Gastrocnemius medialis (tissue), 4 donors: ENCODE measurements around the gene MAP3K7CL.

Experiments
- CTCF ChIP-seq, 5 experiments: fragments of 450-650 bp in 3 of 5; fragments of 200-600 bp in 2 of 5; sonication (generic) in 2 of 5; IDR thresholded peaks in 4 of 5; conservative IDR thresholded peaks in 1 of 5; 1 replicate in 4 of 5; 2 replicates in 1 of 5; pipeline ENCODE4 v1.5.1; 2016 to 2019; ENCODE audit warnings: antibody characterized with exemption in 5 of 5, mild to moderate bottlenecking in 3 of 5, moderate library complexity in 3 of 5
- POLR2A ChIP-seq, 2 donors: fragments of 450-650 bp; IDR thresholded peaks; one replicate each; pipeline ENCODE4 v1.6.1; 2017; ENCODE audit warnings: antibody characterized with exemption in 2 of 2, mild to moderate bottlenecking in 2 of 2, moderate library complexity in 2 of 2

- TF ChIP-seq CTCF (IDR thresholded peaks at IDR 0.05 in 4 of 5, conservative IDR thresholded peaks at IDR 0.05 in 1 of 5) (no peak), POLR2A (IDR thresholded peaks at IDR 0.05) (no peak)
Observed at GRCh38 chr21:29185633-29186032, 55.2 kb downstream of the MAP3K7CL start.
